Measurements from ENCODE around the gene RASGEF1B.

RASGEF1B gene

DNA sequence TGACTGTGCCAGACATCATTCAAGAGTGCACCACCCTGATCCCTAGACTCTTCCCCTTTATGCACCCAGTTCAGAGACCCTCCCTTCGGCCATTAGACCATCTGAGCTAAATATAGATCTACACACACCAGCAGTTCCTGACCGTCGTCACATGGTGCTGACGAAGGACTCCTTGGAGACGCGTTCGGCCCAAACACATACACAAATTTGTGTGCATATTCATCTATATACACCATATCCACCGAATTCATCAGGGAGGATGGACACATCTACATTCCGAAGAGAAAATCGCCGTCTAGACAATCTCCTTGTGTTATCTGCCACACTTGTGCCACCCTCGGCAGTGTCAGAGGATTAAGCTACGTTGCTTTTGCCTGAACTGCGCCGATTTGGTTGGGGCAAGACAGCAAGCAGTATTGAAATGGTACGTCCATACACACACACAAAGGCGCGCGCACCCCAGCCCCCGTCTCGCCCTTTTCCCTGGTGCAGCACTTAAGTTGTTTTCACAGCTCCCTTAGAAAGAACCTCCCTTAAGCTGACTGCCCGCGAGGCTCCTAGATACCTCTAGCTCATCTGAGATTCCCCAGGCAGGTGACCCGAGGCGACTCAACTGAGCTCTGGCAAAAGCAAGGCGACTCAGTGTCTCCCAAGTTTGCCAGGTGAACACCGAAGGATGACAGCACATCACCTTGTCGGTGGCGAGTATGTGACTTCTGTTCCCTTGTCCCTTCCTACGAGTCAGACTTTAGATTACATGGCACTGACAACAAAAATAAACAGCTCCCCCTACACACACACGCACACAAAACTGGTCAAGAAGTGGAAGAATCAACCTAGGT lies 1.0 kb downstream of the RASGEF1B start:
- H3K36me3 ChIP-seq (ENCODE audit: low read depth): no peaks in the 10 kb centered on the region
- no peak for DNase-seq (ENCODE audit: low spot score)
- no peaks in the 10 kb centered on the region for H3K4me1 ChIP-seq (ENCODE audit: insufficient read depth, poor library complexity, severe bottlenecking)
- no peak for ATAC-seq (ENCODE audit: low read depth)
- peaks cover 31% of the 10 kb centered on the region for H3K27me3 ChIP-seq (ENCODE audit: insufficient read depth, poor library complexity, severe bottlenecking)
- TF ChIP-seq, protein P1, sequence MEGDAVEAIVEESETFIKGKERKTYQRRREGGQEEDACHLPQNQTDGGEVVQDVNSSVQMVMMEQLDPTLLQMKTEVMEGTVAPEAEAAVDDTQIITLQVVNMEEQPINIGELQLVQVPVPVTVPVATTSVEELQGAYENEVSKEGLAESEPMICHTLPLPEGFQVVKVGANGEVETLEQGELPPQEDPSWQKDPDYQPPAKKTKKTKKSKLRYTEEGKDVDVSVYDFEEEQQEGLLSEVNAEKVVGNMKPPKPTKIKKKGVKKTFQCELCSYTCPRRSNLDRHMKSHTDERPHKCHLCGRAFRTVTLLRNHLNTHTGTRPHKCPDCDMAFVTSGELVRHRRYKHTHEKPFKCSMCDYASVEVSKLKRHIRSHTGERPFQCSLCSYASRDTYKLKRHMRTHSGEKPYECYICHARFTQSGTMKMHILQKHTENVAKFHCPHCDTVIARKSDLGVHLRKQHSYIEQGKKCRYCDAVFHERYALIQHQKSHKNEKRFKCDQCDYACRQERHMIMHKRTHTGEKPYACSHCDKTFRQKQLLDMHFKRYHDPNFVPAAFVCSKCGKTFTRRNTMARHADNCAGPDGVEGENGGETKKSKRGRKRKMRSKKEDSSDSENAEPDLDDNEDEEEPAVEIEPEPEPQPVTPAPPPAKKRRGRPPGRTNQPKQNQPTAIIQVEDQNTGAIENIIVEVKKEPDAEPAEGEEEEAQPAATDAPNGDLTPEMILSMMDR (IDR thresholded peaks at IDR 0.05; ENCODE audit: poor library complexity, severe bottlenecking): no peak
- H3K9me3 ChIP-seq (ENCODE audit: severe bottlenecking): no peaks in the 10 kb centered on the region
- H3K4me3 ChIP-seq (ENCODE audit: severe bottlenecking): peak overlapping the region; percentile 38
- no peak overlapping the region for H3K27ac ChIP-seq (ENCODE audit: poor library complexity, severe bottlenecking)

DNA sequence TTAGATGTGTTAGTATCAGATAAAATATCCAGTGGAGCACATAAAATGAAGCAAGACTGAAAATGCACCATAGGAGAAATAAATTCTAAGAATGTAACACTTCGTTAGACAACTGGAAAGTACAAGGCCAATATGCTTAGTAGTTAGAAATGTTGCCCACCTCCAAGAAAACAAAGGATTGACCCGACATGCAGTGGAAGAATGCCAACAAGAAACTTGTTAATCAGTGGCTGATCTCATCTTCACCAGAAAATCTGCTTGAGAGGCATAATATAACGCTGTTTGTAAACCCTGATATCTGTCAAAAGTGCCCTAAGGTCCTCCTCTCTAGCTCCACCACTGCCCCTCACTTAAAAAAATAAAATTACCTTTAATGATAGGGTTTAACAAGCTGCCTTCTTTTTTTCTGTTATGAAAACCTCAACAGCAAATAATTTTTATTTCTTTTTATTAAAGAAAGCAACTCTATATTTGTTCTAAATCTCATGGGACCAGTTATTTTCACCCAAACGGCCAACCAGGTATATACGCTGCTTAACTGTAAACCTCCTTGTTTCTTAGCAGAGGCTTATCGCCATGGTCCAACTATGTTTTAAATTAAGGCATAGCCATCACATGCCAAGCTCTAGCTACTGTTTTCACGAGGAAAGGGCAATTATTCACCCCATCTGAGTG lies 1.8 kb downstream of the RASGEF1B start:
- no peaks in the 10 kb centered on the region for H3K9me3 ChIP-seq (ENCODE audit: severe bottlenecking)
- H3K36me3 ChIP-seq (ENCODE audit: low read depth): no peaks in the 10 kb centered on the region
- ATAC-seq (ENCODE audit: low read depth) (no peak), DNase-seq (ENCODE audit: low spot score) (no peak)
- peaks cover 31% of the 10 kb centered on the region for H3K27me3 ChIP-seq (ENCODE audit: insufficient read depth, poor library complexity, severe bottlenecking)
- H3K4me1 ChIP-seq (ENCODE audit: insufficient read depth, poor library complexity, severe bottlenecking): no peaks in the 10 kb centered on the region
- H3K4me3 ChIP-seq (ENCODE audit: severe bottlenecking): no peak overlapping the region
- TF ChIP-seq, protein P1 (IDR thresholded peaks at IDR 0.05; ENCODE audit: poor library complexity, severe bottlenecking): no peak
- H3K27ac ChIP-seq (ENCODE audit: poor library complexity, severe bottlenecking): no peak overlapping the region

DNA sequence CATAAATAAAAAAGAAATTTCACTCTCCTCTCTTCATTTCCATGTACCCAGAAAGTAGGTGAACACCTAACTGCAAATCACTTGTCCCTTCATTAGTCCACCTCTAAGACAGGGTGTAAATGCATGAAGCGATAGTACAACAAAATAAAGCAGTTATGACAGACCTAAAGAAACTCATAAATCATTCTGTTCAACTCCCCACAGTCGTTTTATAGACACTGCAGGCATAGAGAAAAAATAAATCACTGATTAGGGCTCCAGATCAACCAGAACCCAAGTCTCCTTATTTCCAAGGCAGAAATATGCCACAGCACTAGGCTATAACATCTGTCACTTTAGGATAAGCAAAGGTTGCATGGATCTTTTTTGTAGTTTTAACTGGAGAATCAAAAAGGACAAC lies 3.0 kb downstream of the RASGEF1B start:
- DNase-seq (ENCODE audit: low spot score) (no peak), ATAC-seq (ENCODE audit: low read depth) (no peak)
- Histone ChIP-seq H3K9me3 (ENCODE audit: severe bottlenecking) (no peaks in the 10 kb centered on the region), H3K36me3 (ENCODE audit: low read depth) (no peaks in the 10 kb centered on the region), H3K27me3 (ENCODE audit: insufficient read depth, poor library complexity, severe bottlenecking) (peaks cover 31% of the 10 kb centered on the region), H3K4me1 (ENCODE audit: insufficient read depth, poor library complexity, severe bottlenecking) (no peaks in the 10 kb centered on the region), H3K4me3 (ENCODE audit: severe bottlenecking) (no peak overlapping the region), H3K27ac (ENCODE audit: poor library complexity, severe bottlenecking) (no peak overlapping the region)
- TF ChIP-seq, protein P1 (IDR thresholded peaks at IDR 0.05; ENCODE audit: poor library complexity, severe bottlenecking): no peak

DNA sequence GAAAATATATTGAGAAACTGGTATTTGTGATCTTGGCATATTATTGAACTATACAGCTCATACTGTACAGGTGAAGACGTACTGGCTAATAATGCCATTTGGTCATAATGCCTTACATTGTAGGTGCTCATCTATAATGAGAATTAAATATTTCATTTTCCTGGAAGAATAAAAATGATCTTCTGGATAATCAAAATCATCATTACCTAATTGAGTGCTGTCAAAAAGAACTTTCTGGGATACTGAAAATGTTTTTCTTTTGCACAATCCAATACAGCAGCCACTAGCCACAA lies 4.1 kb downstream of the RASGEF1B start:
- DNase-seq (ENCODE audit: low spot score): no peak
- TF ChIP-seq, protein P1 (IDR thresholded peaks at IDR 0.05; ENCODE audit: poor library complexity, severe bottlenecking): peak; percentile 70
- H3K36me3 ChIP-seq (ENCODE audit: low read depth): no peaks in the 10 kb centered on the region
- H3K27me3 ChIP-seq (ENCODE audit: insufficient read depth, poor library complexity, severe bottlenecking): peaks cover 31% of the 10 kb centered on the region
- no peaks in the 10 kb centered on the region for H3K9me3 ChIP-seq (ENCODE audit: severe bottlenecking)
- ATAC-seq (ENCODE audit: low read depth): no peak
- H3K27ac ChIP-seq (ENCODE audit: poor library complexity, severe bottlenecking): no peak overlapping the region
- H3K4me3 ChIP-seq (ENCODE audit: severe bottlenecking): no peak overlapping the region
- H3K4me1 ChIP-seq (ENCODE audit: insufficient read depth, poor library complexity, severe bottlenecking): no peaks in the 10 kb centered on the region

Data from RWPE2 (cell line).